Astrocyte of the hippocampus (primary cell): ENCODE results near the gene PGRMC1.
A peak's percentile ranks its signal among the peaks of the same experiment; 100 is the strongest.
"Not testable (repeated sequence)": the region's sequence is repeated elsewhere in the genome, so short reads cannot be mapped to it uniquely, and the experiment has no call there.

Experiments
- DNase-seq: peaks from one replicate; pipeline ENCODE4 v3.0.0; 2011; ENCODE audit warnings: low read depth, low spot score

PGRMC1 gene

DNA sequence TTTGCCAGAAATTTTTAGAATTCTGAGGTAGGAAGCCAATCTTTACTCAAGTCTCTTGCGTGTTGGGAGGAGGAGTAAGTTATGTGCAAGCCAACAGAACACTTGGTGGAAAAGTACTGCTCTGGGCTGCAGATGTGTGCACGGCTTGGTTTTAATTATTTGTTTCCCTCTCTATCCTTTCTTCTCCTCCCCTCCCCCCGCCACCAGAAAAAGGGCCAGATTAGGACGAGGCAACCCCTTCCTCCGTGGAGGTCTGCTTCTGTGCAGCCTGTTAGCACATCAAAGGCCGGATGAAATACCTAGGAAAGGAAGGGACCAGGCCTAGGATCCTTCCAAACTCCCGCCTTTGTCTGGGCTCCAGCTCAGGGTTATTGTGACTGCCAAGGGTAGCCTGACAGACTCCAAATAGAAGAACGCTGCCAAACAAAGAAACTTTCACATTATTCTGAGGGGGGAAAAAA lies 1.0 kb upstream of the PGRMC1 start:
- DNase-seq, result peak; percentile 19

DNA sequence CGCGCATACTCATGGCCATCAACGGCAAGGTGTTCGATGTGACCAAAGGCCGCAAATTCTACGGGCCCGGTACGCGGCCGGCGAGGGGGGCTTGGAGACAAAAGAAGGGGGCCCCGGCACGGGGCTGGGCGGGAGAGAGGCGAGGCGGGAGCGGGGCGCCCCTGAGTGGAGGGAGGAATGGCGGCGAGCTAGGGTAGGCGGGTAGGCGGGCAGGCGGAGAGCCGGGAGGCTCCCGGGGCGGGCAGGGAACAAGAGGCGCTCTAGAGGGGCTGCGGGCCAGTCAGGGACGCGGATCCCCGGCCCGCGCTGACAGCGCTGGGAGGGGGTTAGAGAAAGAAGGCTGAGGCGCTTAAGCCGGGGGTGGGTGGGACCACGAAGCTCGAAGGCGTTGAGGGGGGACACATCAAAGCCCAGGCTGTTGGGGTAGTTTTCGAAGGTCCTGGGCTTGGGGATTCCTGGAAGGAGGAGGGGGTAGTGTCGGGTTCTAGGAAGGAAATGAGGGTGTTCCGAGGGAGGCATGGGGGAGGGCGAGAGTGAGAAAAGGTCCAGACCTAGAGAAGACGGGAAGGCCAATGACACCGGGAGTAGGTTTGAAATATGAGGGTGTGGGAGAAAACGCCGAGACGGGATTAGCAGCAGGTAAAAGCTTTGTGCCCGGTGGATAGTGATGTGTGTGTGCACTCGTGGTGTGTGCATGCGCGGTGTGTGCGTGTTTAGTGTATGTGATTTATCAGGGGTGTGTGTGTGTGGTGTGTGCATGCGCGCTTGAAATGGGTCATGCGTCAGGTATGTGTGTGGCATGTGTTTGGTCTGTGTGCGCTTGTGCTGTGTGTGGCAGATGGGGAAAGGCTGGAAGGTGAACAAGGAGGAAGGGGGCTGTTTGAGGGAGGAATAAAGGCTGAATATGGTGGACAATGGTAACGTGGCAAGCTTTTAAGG lies 807 bp downstream of the PGRMC1 start:
- DNase-seq, result peak; percentile 45

DNA sequence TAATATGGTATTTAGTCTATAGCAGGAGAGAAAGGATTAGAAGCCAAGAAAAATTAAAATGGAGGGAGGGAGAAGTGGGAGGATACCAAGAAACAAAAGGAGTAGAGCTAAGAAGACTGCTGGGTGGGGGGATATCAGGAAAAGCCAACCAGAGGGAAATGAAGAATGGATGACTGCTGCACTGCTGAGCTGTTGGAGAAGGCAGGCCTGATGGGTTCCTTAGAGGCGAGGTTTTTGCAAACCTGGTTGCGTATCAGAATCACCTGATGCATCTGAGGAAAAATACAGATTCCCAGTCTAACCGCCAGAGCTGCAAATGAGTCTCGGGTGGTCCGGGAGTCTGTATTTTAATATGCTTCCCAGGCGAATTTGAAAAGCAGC lies 1.5 kb downstream of the PGRMC1 start:
- no peak for DNase-seq

DNA sequence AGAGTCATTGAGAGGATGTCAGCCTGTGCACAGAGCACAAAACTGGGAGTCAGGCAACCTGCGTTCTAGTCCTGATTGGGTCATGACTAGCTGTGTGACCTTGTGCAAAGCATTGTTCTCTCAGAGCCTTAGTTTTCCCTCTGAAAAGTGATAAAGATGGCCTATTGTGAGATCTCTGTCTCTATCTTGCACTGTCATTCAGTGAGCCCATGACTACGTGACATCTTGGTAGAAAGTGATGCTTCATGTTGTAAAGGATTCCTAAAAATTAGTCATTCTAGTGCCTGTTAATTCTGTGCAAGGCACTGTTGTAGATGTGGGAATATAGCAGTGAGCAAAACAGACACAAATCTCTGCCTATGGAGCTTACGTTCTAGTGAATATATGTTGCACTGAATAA lies 2.5 kb downstream of the PGRMC1 start:
- no peak for DNase-seq

DNA sequence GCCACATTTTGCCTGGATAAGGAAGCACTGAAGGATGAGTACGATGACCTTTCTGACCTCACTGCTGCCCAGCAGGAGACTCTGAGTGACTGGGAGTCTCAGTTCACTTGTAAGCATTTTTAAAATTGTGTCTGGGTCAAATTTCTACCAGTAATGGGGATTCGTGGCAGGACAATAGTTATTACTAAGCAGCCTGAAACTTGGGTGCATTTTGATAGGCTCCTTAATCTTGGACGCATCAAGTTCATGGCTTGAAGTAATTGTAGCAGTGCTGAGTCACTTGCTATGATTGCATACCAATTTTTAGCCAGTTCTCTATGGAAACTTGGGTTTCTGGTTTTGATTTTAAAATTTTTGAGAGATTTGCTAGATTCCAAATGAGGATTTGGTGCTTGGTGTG lies 4.3 kb downstream of the PGRMC1 start:
- peak; percentile 58 for DNase-seq

DNA sequence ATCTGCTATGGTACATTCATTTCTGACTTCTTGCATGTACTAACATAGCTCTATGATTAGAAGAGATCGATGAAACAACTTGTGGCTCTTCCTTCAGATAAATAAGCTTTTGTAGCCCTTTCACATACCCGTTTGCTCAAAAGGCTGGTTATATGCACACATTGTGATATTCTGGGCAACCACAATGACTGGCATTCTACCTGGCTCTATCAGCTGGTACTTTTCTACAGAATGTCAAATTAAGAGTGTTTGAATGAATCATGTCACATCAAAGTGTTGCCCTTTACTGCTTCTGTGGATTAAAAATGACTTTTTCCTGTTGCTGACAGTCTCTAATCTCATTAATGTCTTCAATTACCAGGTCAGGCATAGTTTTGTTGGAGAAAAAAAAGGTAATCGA lies 11.6 kb downstream of the PGRMC1 start:
- DNase-seq, result no peak

DNA sequence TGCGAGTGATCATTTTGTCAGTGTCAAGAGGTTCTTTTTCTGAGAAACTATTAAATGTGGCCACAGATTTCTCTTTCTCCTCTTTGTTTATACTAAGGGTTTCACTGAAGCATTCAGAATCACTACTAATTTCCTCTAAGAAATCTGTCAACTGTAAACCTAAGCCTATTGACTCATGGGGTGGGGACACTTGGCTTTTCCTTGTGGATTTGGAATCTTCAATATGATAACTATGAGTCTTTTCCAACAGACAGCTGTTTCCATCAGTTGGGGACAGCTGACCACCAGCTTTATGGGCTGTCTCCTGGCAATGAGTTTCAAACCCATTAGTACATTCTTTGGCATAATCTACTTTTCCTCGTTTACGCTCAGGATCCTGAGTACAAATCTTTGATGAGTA lies 13.8 kb downstream of the PGRMC1 start:
- peak; percentile 12 for DNase-seq

DNA sequence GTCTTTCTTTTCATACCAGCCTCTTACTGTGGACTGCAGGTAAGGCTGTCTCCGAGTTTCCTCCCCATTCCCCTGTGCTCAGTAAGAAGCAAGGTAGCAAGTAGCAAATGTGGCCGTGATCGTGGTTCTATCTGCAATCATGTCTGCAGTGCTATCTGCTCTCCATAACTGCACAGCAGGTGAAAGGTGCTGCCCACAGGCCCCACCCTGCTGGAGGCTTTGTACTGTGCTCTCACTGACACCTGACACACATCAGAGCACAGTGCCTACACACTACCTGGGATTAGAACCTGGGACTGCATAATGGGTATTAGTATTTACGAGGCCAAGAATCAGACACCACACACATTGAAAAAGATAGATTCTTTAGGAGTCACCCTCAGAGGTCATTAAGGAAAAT lies 15.3 kb downstream of the PGRMC1 start:
- DNase-seq, result no peak

DNA sequence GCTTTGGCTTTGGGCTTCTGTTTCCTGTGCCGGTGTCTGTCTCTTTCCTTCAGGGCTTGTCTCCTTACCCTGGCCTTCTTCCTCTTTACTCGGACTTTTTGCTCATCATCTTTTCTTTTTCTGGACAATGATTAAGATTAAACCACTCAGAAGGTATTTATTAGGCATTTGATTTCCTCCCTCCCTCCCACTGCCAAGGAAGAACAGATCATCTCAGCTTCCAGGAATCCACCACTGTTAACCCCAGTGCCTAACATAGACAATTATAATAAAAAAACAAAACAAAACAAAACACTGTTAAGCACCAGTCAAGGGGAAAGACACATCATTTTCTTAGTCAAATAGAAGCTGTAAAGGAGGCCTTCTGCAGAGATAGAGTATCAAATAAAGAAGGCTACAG lies 16.6 kb downstream of the PGRMC1 start:
- DNase-seq, result no peak

DNA sequence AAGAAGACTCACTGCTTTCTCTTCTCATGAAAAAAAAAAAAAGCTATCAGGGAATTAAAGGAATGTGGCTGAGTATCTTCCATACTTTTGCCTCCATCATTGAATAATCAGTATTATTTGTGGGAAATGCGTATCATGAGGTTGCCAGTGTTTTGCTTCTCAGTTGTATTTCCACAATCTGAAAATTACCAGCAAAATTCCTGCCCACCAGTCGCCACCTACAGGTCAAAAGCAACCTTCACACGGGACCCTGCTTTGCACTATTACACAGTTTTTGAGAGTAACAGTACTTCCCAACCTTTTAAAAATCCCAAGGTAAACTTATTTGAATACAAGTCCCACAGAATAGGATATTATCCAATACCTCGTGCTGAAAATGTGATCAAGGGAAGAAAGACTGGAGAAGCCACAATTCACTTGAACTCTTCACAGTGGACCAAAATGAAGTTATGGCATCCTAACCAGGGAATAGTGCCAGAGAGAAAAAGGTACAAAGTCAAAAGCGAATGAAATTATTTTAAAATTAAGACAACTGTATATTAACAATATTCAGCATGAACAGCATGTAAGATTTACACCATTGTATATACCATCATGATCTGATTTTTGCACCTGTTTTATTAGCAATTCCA lies 30.4 kb downstream of the PGRMC1 start:
- DNase-seq, result peak; percentile 37

DNA sequence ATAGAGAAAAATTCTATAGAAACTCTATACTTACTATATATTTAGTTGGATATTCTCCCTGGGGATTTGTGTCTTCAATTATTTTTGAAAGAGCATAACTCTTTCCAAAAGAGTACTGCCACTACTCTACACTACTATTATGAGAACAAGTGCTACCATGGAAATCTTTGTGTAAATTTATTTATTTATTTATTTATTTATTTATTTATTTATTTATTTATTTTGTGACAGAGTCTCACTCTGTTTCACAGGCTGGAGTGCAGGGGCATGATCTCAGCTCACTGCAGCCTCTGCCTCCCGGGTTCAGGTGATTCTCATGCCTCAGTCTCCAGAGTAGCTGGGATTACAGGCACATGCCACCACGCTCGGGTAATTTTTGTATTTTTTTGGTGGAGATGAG lies 31.0 kb downstream of the PGRMC1 start:
- DNase-seq, result not testable (repeated sequence)

DNA sequence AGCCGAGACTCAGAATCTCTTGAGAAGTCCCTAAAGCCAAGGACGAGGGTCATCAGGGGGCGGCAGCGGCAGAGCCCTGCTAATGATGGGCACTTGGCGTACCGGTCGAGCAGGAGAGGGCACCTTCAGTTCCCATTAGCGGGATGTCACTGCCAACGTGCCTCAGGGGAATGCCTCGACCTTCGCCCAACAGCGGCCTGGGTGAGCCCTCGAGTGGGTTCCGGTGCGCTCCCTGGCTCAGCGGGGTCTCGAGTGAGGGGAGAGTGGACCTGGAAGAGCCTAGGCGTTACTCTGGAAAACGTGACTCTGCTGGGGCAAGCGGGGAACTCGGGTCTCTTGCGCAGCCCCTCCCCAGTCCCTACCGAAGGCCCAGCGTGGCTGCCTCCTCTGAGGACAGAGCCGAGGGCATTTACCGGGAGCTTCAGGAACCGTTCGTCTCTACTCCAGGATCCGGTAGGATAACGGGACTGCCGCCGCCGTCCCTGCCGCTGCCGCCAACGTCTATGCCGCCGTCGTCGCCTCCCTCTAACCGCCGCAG lies 36.9 kb downstream of the PGRMC1 start:
- no peak for DNase-seq

DNA sequence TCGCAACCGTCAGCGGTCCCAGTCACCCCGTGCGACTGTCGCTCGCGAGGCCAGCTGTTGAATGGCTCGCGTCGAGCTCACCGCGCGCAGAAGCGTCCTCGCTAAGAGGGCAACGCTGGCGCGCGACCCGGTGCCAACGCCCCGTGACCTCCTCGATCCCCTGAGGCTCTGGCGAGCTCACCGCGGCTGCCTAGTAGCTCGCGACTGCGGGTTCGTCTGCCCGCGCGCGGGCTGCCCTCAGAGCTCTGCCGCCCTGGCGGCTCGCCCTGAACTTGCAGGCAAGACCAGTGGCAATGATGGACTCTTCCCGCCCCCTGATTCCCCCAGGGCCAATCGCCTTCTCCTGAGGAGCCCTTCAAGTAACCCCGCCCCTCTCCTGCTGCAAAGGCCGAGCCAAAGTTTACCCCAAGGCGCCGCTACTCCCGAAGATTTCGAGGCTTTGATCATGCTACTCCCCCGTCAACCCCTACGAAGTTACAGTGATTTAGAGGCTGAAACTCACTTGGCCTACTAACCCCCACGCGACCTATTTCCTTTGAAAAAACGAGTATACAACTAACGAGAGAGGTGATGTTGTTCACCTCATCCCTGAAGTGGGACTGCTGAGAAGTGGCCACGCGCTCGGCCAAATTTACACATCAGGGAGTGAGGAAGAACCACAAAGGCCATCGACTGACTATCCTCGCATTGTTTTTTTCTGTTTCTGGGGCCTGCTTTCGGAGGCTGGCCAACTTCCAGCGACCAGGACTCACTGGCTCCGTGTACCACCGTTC lies 37.5 kb downstream of the PGRMC1 start:
- DNase-seq, result peak; percentile 49

DNA sequence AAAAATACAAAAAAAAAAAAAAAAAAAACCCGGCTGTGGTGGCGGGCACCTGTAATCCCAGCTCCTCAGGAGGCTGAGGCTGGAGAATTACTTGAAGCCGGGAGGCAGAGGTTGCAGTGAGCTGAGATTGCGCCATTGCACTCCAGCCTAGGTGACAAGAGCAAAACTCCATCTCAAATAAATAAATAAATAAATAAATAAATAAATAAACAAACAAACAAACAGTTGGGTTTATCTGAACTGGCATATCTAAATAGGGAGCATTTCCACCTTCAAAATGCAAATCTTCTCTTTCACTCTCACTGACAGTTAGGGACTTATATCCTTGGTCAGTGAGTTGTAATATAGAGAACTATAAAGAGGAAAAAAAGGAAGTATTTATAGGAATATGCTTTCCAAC lies 46.3 kb downstream of the PGRMC1 start:
- not testable (repeated sequence) for DNase-seq

DNA sequence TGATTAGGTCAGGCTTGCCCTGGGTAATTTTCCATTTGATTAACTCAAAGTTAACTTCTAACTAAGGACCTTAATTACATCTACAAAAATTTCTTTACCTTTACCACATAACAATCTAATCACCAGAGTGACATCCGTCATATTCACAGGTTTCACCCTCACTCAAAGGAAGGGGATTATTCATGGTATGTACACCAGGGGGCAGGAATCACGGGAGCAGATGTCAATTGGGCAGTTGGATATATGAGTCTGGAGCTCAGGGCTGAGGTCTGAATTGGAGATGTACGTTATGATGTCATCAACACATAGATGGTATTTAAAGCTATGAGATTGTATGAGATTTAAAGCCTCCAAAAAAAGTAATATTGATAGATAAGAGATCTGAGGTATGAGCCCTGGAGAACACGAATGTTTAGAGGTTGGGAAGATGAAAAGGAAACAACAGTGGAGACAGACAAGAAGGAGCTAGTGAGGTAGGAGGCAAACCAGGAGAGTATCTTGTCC lies 52.9 kb downstream of the PGRMC1 start:
- DNase-seq, result no peak

DNA sequence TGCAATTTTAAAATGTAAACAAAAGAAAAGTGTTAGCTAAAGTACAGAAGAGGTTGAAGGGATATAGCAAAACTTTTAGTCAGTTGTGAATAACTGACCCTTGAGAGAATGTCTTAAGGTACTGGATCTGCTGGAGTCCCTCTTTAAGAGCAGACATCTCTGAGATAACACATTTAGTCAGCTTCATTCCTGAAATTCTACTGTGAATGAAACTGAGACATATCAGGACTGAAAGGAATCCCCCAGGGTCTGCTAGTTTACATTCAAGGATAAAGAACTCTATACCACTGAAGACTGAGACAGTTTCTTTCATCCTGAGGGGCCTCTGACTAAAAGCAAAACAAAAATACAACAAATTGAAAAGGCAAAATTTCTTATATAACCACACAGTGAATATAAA lies 54.4 kb downstream of the PGRMC1 start:
- DNase-seq, result no peak

DNA sequence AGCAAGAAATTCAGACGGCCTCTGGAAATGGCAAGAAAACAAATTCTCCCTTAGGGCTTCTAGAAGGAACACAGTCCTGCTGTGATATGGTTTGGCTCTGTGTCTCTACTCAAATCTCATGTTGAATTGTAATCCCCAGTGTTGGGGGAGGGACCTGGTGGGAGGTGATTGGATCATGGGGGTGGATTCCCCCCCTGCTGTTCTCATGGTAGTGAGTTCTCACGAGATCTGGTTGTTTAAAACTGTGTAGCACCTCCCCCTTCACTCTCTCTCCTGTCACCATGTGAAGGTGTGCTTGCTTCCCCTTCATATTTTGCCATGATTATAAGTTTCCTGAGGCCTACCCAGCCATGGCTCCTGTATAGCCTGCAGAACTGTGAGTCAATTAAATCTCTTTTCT lies 55.2 kb downstream of the PGRMC1 start:
- DNase-seq, result not testable (repeated sequence)

DNA sequence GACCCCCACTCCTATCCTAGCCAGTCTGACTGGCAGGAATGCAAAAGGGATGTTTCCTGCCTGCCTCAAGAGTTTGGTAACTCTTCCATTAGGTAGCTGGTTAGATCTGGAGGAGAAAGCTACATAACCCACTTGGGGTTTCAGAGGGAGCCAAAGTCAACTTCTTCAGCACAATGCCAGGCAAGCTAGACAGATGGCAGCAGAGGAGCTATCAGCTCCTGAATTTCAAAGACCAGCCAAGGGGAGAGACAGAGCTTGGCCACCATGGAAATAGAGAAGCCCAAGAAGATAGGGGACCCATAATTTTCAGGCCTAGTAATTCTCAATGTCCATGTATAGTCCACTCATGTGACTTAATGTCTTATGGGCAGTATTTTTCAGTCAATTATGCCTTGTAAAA lies 56.4 kb downstream of the PGRMC1 start:
- DNase-seq, result no peak
